ENCODE measurements around the gene KLHL21.

GRCh38 chr1:6619045-6619444, 16.4 kb upstream of the KLHL21 start:
- TF ChIP-seq, protein P1, sequence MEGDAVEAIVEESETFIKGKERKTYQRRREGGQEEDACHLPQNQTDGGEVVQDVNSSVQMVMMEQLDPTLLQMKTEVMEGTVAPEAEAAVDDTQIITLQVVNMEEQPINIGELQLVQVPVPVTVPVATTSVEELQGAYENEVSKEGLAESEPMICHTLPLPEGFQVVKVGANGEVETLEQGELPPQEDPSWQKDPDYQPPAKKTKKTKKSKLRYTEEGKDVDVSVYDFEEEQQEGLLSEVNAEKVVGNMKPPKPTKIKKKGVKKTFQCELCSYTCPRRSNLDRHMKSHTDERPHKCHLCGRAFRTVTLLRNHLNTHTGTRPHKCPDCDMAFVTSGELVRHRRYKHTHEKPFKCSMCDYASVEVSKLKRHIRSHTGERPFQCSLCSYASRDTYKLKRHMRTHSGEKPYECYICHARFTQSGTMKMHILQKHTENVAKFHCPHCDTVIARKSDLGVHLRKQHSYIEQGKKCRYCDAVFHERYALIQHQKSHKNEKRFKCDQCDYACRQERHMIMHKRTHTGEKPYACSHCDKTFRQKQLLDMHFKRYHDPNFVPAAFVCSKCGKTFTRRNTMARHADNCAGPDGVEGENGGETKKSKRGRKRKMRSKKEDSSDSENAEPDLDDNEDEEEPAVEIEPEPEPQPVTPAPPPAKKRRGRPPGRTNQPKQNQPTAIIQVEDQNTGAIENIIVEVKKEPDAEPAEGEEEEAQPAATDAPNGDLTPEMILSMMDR (IDR thresholded peaks at IDR 0.05): no peak
- no peak for TF ChIP-seq POLR2A (IDR thresholded peaks at IDR 0.05)
